Measurements from ENCODE around the gene DIAPH3.

DNA sequence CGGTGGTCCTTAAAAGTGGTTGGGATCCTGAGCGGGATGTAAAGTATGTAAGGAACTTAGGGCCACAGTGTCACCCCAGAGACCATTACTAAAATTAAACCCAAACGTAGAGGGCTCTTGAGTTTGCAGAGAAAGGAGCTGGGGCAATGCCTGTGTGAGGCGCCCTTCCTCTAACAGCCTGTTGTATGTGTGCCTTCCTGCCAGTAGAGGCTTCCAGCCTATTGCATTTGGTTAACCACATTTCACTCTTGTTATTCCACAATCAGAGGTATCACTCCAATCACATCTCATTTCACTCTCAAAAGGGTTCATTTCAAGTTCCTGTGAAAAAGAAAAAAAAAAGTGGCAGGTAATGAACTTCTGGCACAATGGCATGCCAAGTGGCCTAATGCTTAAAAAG lies 29.4 kb downstream of the DIAPH3 start:
- TF ChIP-seq, protein P1, sequence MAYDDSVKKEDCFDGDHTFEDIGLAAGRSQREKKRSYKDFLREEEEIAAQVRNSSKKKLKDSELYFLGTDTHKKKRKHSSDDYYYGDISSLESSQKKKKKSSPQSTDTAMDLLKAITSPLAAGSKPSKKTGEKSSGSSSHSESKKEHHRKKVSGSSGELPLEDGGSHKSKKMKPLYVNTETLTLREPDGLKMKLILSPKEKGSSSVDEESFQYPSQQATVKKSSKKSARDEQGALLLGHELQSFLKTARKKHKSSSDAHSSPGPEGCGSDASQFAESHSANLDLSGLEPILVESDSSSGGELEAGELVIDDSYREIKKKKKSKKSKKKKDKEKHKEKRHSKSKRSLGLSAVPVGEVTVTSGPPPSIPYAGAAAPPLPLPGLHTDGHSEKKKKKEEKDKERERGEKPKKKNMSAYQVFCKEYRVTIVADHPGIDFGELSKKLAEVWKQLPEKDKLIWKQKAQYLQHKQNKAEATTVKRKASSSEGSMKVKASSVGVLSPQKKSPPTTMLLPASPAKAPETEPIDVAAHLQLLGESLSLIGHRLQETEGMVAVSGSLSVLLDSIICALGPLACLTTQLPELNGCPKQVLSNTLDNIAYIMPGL (CRISPR knock-in tag; IDR thresholded peaks at IDR 0.05): no peak
- TF ChIP-seq, protein P2, sequence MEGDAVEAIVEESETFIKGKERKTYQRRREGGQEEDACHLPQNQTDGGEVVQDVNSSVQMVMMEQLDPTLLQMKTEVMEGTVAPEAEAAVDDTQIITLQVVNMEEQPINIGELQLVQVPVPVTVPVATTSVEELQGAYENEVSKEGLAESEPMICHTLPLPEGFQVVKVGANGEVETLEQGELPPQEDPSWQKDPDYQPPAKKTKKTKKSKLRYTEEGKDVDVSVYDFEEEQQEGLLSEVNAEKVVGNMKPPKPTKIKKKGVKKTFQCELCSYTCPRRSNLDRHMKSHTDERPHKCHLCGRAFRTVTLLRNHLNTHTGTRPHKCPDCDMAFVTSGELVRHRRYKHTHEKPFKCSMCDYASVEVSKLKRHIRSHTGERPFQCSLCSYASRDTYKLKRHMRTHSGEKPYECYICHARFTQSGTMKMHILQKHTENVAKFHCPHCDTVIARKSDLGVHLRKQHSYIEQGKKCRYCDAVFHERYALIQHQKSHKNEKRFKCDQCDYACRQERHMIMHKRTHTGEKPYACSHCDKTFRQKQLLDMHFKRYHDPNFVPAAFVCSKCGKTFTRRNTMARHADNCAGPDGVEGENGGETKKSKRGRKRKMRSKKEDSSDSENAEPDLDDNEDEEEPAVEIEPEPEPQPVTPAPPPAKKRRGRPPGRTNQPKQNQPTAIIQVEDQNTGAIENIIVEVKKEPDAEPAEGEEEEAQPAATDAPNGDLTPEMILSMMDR (IDR thresholded peaks at IDR 0.05): no peak
- TF ChIP-seq SP1 (CRISPR knock-in tag; conservative IDR thresholded peaks at IDR 0.05) (no peak), IRF2 (CRISPR knock-in tag; IDR thresholded peaks at IDR 0.05; ENCODE audit: borderline replicate concordance, low read depth) (no peak), NR1H2 (CRISPR knock-in tag; IDR thresholded peaks at IDR 0.05) (no peak), HMGA2 (CRISPR knock-in tag; IDR thresholded peaks at IDR 0.05) (no peak)
- TF ChIP-seq, protein P3, sequence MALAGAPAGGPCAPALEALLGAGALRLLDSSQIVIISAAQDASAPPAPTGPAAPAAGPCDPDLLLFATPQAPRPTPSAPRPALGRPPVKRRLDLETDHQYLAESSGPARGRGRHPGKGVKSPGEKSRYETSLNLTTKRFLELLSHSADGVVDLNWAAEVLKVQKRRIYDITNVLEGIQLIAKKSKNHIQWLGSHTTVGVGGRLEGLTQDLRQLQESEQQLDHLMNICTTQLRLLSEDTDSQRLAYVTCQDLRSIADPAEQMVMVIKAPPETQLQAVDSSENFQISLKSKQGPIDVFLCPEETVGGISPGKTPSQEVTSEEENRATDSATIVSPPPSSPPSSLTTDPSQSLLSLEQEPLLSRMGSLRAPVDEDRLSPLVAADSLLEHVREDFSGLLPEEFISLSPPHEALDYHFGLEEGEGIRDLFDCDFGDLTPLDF (CRISPR knock-in tag; IDR thresholded peaks at IDR 0.05): no peak
- TF ChIP-seq, protein P4, sequence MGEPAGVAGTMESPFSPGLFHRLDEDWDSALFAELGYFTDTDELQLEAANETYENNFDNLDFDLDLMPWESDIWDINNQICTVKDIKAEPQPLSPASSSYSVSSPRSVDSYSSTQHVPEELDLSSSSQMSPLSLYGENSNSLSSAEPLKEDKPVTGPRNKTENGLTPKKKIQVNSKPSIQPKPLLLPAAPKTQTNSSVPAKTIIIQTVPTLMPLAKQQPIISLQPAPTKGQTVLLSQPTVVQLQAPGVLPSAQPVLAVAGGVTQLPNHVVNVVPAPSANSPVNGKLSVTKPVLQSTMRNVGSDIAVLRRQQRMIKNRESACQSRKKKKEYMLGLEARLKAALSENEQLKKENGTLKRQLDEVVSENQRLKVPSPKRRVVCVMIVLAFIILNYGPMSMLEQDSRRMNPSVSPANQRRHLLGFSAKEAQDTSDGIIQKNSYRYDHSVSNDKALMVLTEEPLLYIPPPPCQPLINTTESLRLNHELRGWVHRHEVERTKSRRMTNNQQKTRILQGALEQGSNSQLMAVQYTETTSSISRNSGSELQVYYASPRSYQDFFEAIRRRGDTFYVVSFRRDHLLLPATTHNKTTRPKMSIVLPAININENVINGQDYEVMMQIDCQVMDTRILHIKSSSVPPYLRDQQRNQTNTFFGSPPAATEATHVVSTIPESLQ (CRISPR knock-in tag; IDR thresholded peaks at IDR 0.05): no peak
- TF ChIP-seq, protein P5, sequence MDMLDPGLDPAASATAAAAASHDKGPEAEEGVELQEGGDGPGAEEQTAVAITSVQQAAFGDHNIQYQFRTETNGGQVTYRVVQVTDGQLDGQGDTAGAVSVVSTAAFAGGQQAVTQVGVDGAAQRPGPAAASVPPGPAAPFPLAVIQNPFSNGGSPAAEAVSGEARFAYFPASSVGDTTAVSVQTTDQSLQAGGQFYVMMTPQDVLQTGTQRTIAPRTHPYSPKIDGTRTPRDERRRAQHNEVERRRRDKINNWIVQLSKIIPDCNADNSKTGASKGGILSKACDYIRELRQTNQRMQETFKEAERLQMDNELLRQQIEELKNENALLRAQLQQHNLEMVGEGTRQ (CRISPR knock-in tag; IDR thresholded peaks at IDR 0.05): no peak

Measured in WTC11 (cell line).